Left lung (tissue), 10 donors: ENCODE data around the gene P2RX4. TPM values are rescaled to one million over a fixed set of nuclear protein-coding genes. Genes with fewer than 3 reads are reported as not detected.
A peak's percentile ranks its signal among the peaks of the same experiment; 100 is the strongest.
"Not testable (repeated sequence)": the region's sequence is repeated elsewhere in the genome, so short reads cannot be mapped to it uniquely, and the experiment has no call there.

Source experiments
- ATAC-seq: fragments of 200-7000 bp; cut with Tn5 transposase; one replicate; pipeline ENCODE4 v1.9.1; 2020; ENCODE audit warnings: moderate library complexity
- DNase-seq, 4 donors: peaks; one replicate each; pipeline ENCODE4 v3.0.0-alpha.2; 2013 to 2020
- H3K27ac ChIP-seq, 2 donors: fragments of 200-600 bp; sonication (generic) in 1 of 2; one replicate each; pipeline versions ENCODE4 v1.5.0 to v1.8.0; 2020 to 2021
- H3K27me3 ChIP-seq, 2 donors: fragments of 200-600 bp; sonication (generic) in 1 of 2; one replicate each; pipeline versions ENCODE4 v1.5.0 to v1.8.0; 2020 to 2021
- H3K36me3 ChIP-seq, 2 donors: fragments of 200-600 bp; sonication (generic) in 1 of 2; one replicate each; pipeline versions ENCODE4 v1.5.0 to v1.8.0; 2020 to 2021
- H3K4me1 ChIP-seq, 2 donors: fragments of 200-600 bp; one replicate each; pipeline ENCODE4 v1.8.0; 2021
- H3K4me3 ChIP-seq, 2 donors: fragments of 200-600 bp; sonication (generic) in 1 of 2; one replicate each; pipeline versions ENCODE4 v1.5.0 to v1.8.0; 2020 to 2021; ENCODE audit warnings: mild to moderate bottlenecking in 1 of 2
- H3K9me3 ChIP-seq, 2 donors: fragments of 200-600 bp; sonication (generic) in 1 of 2; one replicate each; pipeline versions ENCODE4 v1.5.0 to v1.8.0; 2020 to 2021
- CTCF ChIP-seq, 2 donors: fragments of 200-600 bp; sonication (generic) in 1 of 2; IDR thresholded peaks; one replicate each; pipeline versions ENCODE4 v1.5.0 to v1.8.0; 2021; ENCODE audit warnings: antibody characterized with exemption in 2 of 2
- intact Hi-C, 2 donors: fragments of 100-400 bp; cut with DNase I; formaldehyde crosslinking; loops; one replicate each; pipeline versions ENCODE4 v1.11.2 to v1.14.2; 2022
- polyA plus RNA-seq, 6 donors: library from polyadenylated mRNA; unstranded; fragments of 120-200 nt; gene quantifications; one replicate each; pipeline ENCODE4 v1.2.1, GENCODE V29; 2013; ENCODE audit not compliant: insufficient read length in 6 of 6
- total RNA-seq, 2 donors: library from RNA; stranded (reverse); fragmentation: NEBNext Ultra II Directional; extraction: Animal tissue kit (Norgen Biotek cat#: 25700); gene quantifications; one replicate each; pipeline ENCODE4 v1.2.1, GENCODE V29; 2021
- donor health status: DM: no; HTN: yes; CAD: no.
- donor health status: DM: no; HTN: no; CAD: no.

P2RX4 gene
- total and polyA plus RNA-seq, 8 donors = 29.2 to 75.1 (median 31.2) TPM

- peaks cover 0 to 53% of the 10 kb centered on the region in 2 donors for H3K36me3 ChIP-seq
- TF ChIP-seq CTCF (IDR thresholded peaks at IDR 0.05) = no peak
- H3K27ac ChIP-seq = no peak overlapping the region
- intact Hi-C loops = no loop called here
- H3K27me3 ChIP-seq = no peaks in the 10 kb centered on the region
- H3K4me1 ChIP-seq = peaks cover 6 to 32% of the 10 kb centered on the region in 2 donors
- ATAC-seq (no peak), DNase-seq (no peak)
- H3K4me3 ChIP-seq = no peak overlapping the region
- no peaks in the 10 kb centered on the region for H3K9me3 ChIP-seq
Observed at GRCh38 chr12:121274036-121274763, 64.3 kb downstream of the P2RX4 start.

GRCh38 chr12:121277374-121277759 is 67.4 kb downstream of the P2RX4 start:
- no peak for DNase-seq
- no peaks in the 10 kb centered on the region for H3K9me3 ChIP-seq
- peaks cover 10 to 41% of the 10 kb centered on the region in 2 donors for H3K4me1 ChIP-seq
- TF ChIP-seq CTCF (IDR thresholded peaks at IDR 0.05) = peak in 1 of 2 donors; percentile 4
- no peak for ATAC-seq
- no peak overlapping the region for H3K4me3 ChIP-seq
- H3K27me3 ChIP-seq = no peaks in the 10 kb centered on the region
- H3K27ac ChIP-seq = peak overlapping the region in 1 of 2 donors; percentile 91
- peaks cover 0 to 44% of the 10 kb centered on the region in 2 donors for H3K36me3 ChIP-seq
- intact Hi-C loops = no loop called here

GRCh38 chr12:121278169-121279070 is 68.5 kb downstream of the P2RX4 start:
- peak; percentile 47 for ATAC-seq
- intact Hi-C loops = no loop called here
- peak in 1 of 4 donors; percentile 77 for DNase-seq
- Histone ChIP-seq H3K4me1 (peaks cover 10 to 44% of the 10 kb centered on the region in 2 donors), H3K27ac (peak overlapping the region; percentile 53 to 91), H3K9me3 (no peaks in the 10 kb centered on the region), H3K27me3 (no peaks in the 10 kb centered on the region), H3K36me3 (peaks cover 0 to 44% of the 10 kb centered on the region in 2 donors), H3K4me3 (no peak overlapping the region)
- no peak for TF ChIP-seq CTCF (IDR thresholded peaks at IDR 0.05)

GRCh38 chr12:121279071-121279375 is 69.1 kb downstream of the P2RX4 start:
- intact Hi-C loops = no loop called here
- Histone ChIP-seq H3K9me3 (no peaks in the 10 kb centered on the region), H3K4me1 (peaks cover 10 to 47% of the 10 kb centered on the region in 2 donors), H3K4me3 (no peak overlapping the region), H3K36me3 (peaks cover 0 to 44% of the 10 kb centered on the region in 2 donors), H3K27me3 (no peaks in the 10 kb centered on the region), H3K27ac (peak overlapping the region; percentile 53 to 91)
- no peak for TF ChIP-seq CTCF (IDR thresholded peaks at IDR 0.05)
- DNase-seq = peak in 1 of 4 donors; percentile 83
- peak; percentile 13 for ATAC-seq

- ATAC-seq = peak; percentile 9
- DNase-seq = peak in 1 of 4 donors; percentile 61
Observed at GRCh38 chr12:121279507-121279915, 69.6 kb downstream of the P2RX4 start.

GRCh38 chr12:121280531-121280930 is 70.6 kb downstream of the P2RX4 start:
- ATAC-seq, intact Hi-C loops, DNase-seq, H3K9me3 ChIP-seq, H3K27ac ChIP-seq, H3K27me3 ChIP-seq, H3K4me3 ChIP-seq: not testable (repeated sequence)
- peaks cover 10 to 58% of the 10 kb centered on the region in 2 donors for H3K4me1 ChIP-seq
- H3K36me3 ChIP-seq = peaks cover 0 to 43% of the 10 kb centered on the region in 2 donors

More at GRCh38 chr12:121279507-121279915, 69.6 kb downstream of the P2RX4 start:
- Histone ChIP-seq H3K27me3 (no peaks in the 10 kb centered on the region), H3K27ac (peak overlapping the region; percentile 53 to 91), H3K9me3 (no peaks in the 10 kb centered on the region), H3K4me1 (peaks cover 10 to 52% of the 10 kb centered on the region in 2 donors), H3K4me3 (no peak overlapping the region), H3K36me3 (peaks cover 0 to 44% of the 10 kb centered on the region in 2 donors)
- intact Hi-C loops = no loop called here
- TF ChIP-seq CTCF (IDR thresholded peaks at IDR 0.05) = no peak

GRCh38 chr12:121281116-121281515 is 71.2 kb downstream of the P2RX4 start:
- ATAC-seq, H3K4me3 ChIP-seq, intact Hi-C loops, H3K9me3 ChIP-seq, H3K27ac ChIP-seq, DNase-seq, H3K27me3 ChIP-seq: not testable (repeated sequence)
- peaks cover 10 to 58% of the 10 kb centered on the region in 2 donors for H3K4me1 ChIP-seq
- H3K36me3 ChIP-seq = peaks cover 0 to 40% of the 10 kb centered on the region in 2 donors
